ENCODE results near the gene IMMP2L.

Gene IMMP2L

GRCh38 chr7:110685899-110686298 lies 876.4 kb downstream of the IMMP2L start:
- Histone ChIP-seq H3K79me2 (ENCODE audit: insufficient read depth, low read length) (no peaks in the 10 kb centered on the region), H3K4me2 (ENCODE audit: low read depth, low read length, poor library complexity, severe bottlenecking) (no peak overlapping the region), H2AFZ (ENCODE audit: low read depth, low read length, severe bottlenecking) (no peak overlapping the region), H3K9ac (ENCODE audit: low read length) (no peak overlapping the region), H3K9me3 (ENCODE audit: insufficient read depth, low read length) (no peaks in the 10 kb centered on the region), H3F3A (ENCODE audit: insufficient read depth) (no peaks in the 10 kb centered on the region), H3K27me3 (ENCODE audit: low read length) (no peaks in the 10 kb centered on the region), H3K36me3 (ENCODE audit: low read length) (no peaks in the 10 kb centered on the region), H3K4me3 (ENCODE audit: insufficient read depth, low read length, poor library complexity, severe bottlenecking) (no peak overlapping the region), H3K9me2 (replicated peaks; ENCODE audit: insufficient read depth, low read length) (no peaks in the 10 kb centered on the region), H4K20me1 (ENCODE audit: low read depth, low read length) (no peaks in the 10 kb centered on the region), H3K27ac (ENCODE audit: low read depth, low read length) (no peak overlapping the region)
- TF ChIP-seq EZH2phosphoT487 (conservative IDR thresholded peaks at IDR 0.05; ENCODE audit: low read length) (no peak), CTCF (IDR thresholded peaks at IDR 0.05; ENCODE audit: insufficient read depth, low read length, poor library complexity, severe bottlenecking) (no peak)

GRCh38 chr7:110681941-110682340 lies 880.4 kb downstream of the IMMP2L start:
- no peak for TF ChIP-seq CTCF (IDR thresholded peaks at IDR 0.05; ENCODE audit: insufficient read depth, low read length, poor library complexity, severe bottlenecking)
- TF ChIP-seq EZH2phosphoT487 (conservative IDR thresholded peaks at IDR 0.05; ENCODE audit: low read length), result no peak
- no peak overlapping the region for H2AFZ ChIP-seq (ENCODE audit: low read depth, low read length, severe bottlenecking)

GRCh38 chr7:110677405-110677804 lies 884.9 kb downstream of the IMMP2L start:
- Histone ChIP-seq H3K36me3 (ENCODE audit: low read length) (no peaks in the 10 kb centered on the region), H3K79me2 (ENCODE audit: insufficient read depth, low read length) (no peaks in the 10 kb centered on the region), H3F3A (ENCODE audit: insufficient read depth) (no peaks in the 10 kb centered on the region), H4K20me1 (ENCODE audit: low read depth, low read length) (no peaks in the 10 kb centered on the region), H3K27me3 (ENCODE audit: low read length) (no peaks in the 10 kb centered on the region), H2AFZ (ENCODE audit: low read depth, low read length, severe bottlenecking) (no peak overlapping the region), H3K4me3 (ENCODE audit: insufficient read depth, low read length, poor library complexity, severe bottlenecking) (no peak overlapping the region), H3K9me3 (ENCODE audit: insufficient read depth, low read length) (peaks cover 5% of the 10 kb centered on the region; the same call in 1 of the 2 replicates), H3K9ac (ENCODE audit: low read length) (no peak overlapping the region), H3K27ac (ENCODE audit: low read depth, low read length) (no peak overlapping the region), H3K9me2 (replicated peaks; ENCODE audit: insufficient read depth, low read length) (no peaks in the 10 kb centered on the region), H3K4me2 (ENCODE audit: low read depth, low read length, poor library complexity, severe bottlenecking) (no peak overlapping the region)
- TF ChIP-seq CTCF (IDR thresholded peaks at IDR 0.05; ENCODE audit: insufficient read depth, low read length, poor library complexity, severe bottlenecking), result no peak
- TF ChIP-seq EZH2phosphoT487 (conservative IDR thresholded peaks at IDR 0.05; ENCODE audit: low read length), result no peak

More at GRCh38 chr7:110681941-110682340, 880.4 kb downstream of the IMMP2L start:
- no peak overlapping the region for H3K27ac ChIP-seq (ENCODE audit: low read depth, low read length)
- no peaks in the 10 kb centered on the region for H3F3A ChIP-seq (ENCODE audit: insufficient read depth)
- no peaks in the 10 kb centered on the region for H3K9me2 ChIP-seq (replicated peaks; ENCODE audit: insufficient read depth, low read length)
- no peak overlapping the region for H3K9ac ChIP-seq (ENCODE audit: low read length)
- H4K20me1 ChIP-seq (ENCODE audit: low read depth, low read length), result no peaks in the 10 kb centered on the region
- no peaks in the 10 kb centered on the region for H3K36me3 ChIP-seq (ENCODE audit: low read length)
- H3K4me3 ChIP-seq (ENCODE audit: insufficient read depth, low read length, poor library complexity, severe bottlenecking), result no peak overlapping the region
- no peak overlapping the region for H3K4me2 ChIP-seq (ENCODE audit: low read depth, low read length, poor library complexity, severe bottlenecking)
- no peaks in the 10 kb centered on the region for H3K9me3 ChIP-seq (ENCODE audit: insufficient read depth, low read length)
- H3K79me2 ChIP-seq (ENCODE audit: insufficient read depth, low read length), result no peaks in the 10 kb centered on the region
- no peaks in the 10 kb centered on the region for H3K27me3 ChIP-seq (ENCODE audit: low read length)

All from SU-DHL-6 (cell line).